Erythroblast (primary cell): ENCODE results near the gene LHX4.
A peak's percentile ranks its signal among the peaks of the same experiment; 100 is the strongest.

Experiments used
- DNase-seq, 2 experiments: peaks; one replicate each; lab custom pipeline; 2025; lab: John Stamatoyannopoulos, UW
- GATA1 ChIP-seq: IDR thresholded peaks from 2 replicates; pipeline ENCODE4 v1.6.1; 2011; ENCODE audit warnings: low read depth, mild to moderate bottlenecking, control low read depth, low read length, moderate library complexity
- POLR2A ChIP-seq: IDR thresholded peaks from 2 replicates; pipeline ENCODE4 v1.6.1; 2011; ENCODE audit warnings: mild to moderate bottlenecking, low read length

Gene LHX4

GRCh38 chr1:180280617-180281016, 50.6 kb downstream of the LHX4 start:
- no peak for DNase-seq
- no peak for TF ChIP-seq POLR2A
- TF ChIP-seq GATA1, result no peak

GRCh38 chr1:180281490-180281889, 51.4 kb downstream of the LHX4 start:
- DNase-seq, result no peak
- TF ChIP-seq POLR2A (no peak), GATA1 (no peak)

- no peak for DNase-seq
- TF ChIP-seq POLR2A, result no peak
- TF ChIP-seq GATA1, result no peak
Observed at GRCh38 chr1:180282401-180283044, 52.5 kb downstream of the LHX4 start.

- no peak for DNase-seq
- TF ChIP-seq GATA1 (no peak), POLR2A (no peak)
Observed at GRCh38 chr1:180283098-180283497, 53.0 kb downstream of the LHX4 start.

GRCh38 chr1:180286417-180286816, 56.4 kb downstream of the LHX4 start:
- DNase-seq, result no peak
- no peak for TF ChIP-seq GATA1
- no peak for TF ChIP-seq POLR2A

- TF ChIP-seq POLR2A (no peak), GATA1 (no peak)
- no peak for DNase-seq
Observed at GRCh38 chr1:180287988-180288705, 58.1 kb downstream of the LHX4 start.

- peak in 1 of 2 experiments; percentile 8 for DNase-seq
- TF ChIP-seq GATA1, result no peak
- TF ChIP-seq POLR2A, result no peak
Observed at GRCh38 chr1:180288940-180289339, 58.9 kb downstream of the LHX4 start.

- TF ChIP-seq POLR2A (no peak), GATA1 (no peak)
- no peak for DNase-seq
Observed at GRCh38 chr1:180290265-180291001, 60.4 kb downstream of the LHX4 start.

- no peak for DNase-seq
- TF ChIP-seq GATA1 (no peak), POLR2A (no peak)
Observed at GRCh38 chr1:180291004-180291403, 60.9 kb downstream of the LHX4 start.

GRCh38 chr1:180294711-180295110, 64.6 kb downstream of the LHX4 start:
- no peak for DNase-seq
- TF ChIP-seq POLR2A (no peak), GATA1 (no peak)

- no peak for DNase-seq
- TF ChIP-seq POLR2A (no peak), GATA1 (no peak)
Observed at GRCh38 chr1:180295999-180296398, 65.9 kb downstream of the LHX4 start.

GRCh38 chr1:180299479-180300221, 69.6 kb downstream of the LHX4 start:
- TF ChIP-seq POLR2A (no peak), GATA1 (no peak)

GRCh38 chr1:180301135-180301742, 71.2 kb downstream of the LHX4 start:
- DNase-seq, result no peak
- TF ChIP-seq GATA1 (no peak), POLR2A (no peak)

More at GRCh38 chr1:180299479-180300221, 69.6 kb downstream of the LHX4 start:
- no peak for DNase-seq
